DND-41 (cell line): ENCODE measurements around the gene SIGLEC7.

Experiments
- ATAC-seq: fragments of 200-7000 bp; cut with Tn5 transposase; 3 replicates; pipeline ENCODE4 v1.9.1; 2021; ENCODE audit warnings: low read depth; ENCODE audit not compliant: insufficient read depth
- DNase-seq: peaks from one replicate; pipeline ENCODE4 v3.0.0-alpha.2; 2020
- H2AFZ ChIP-seq: 2 replicates; pipeline ENCODE4 v1.6.0; 2012; ENCODE audit warnings: low read depth, low read length
- H3K27ac ChIP-seq: 2 replicates; pipeline ENCODE4 v1.5.1; 2012; ENCODE audit warnings: low read length, inconsistent platforms
- H3K27me3 ChIP-seq: fragments of 200-600 bp; sonication (generic); 2 replicates; pipeline ENCODE4 v1.6.0; 2012; ENCODE audit warnings: low read length, mild to moderate bottlenecking, inconsistent platforms; ENCODE audit not compliant: insufficient read depth, poor library complexity
- H3K36me3 ChIP-seq: 2 replicates; pipeline ENCODE4 v1.5.1; 2012; ENCODE audit warnings: low read length, inconsistent platforms; ENCODE audit not compliant: insufficient read depth
- H3K4me1 ChIP-seq: 2 replicates; pipeline ENCODE4 v1.5.1; 2012; ENCODE audit warnings: mild to moderate bottlenecking, low read length; ENCODE audit not compliant: insufficient read depth
- H3K4me2 ChIP-seq: 2 replicates; pipeline ENCODE4 v1.6.0; 2012; ENCODE audit warnings: mild to moderate bottlenecking, moderate library complexity, low read length, inconsistent platforms; ENCODE audit not compliant: insufficient read depth
- H3K4me3 ChIP-seq, 2 experiments: fragments of 200-600 bp in 1 of 2; shearing (Covaris generic) in 1 of 2; 2 replicates each; pipeline ENCODE4 v1.5.1; 2012 to 2016; ENCODE audit warnings: inconsistent platforms in 2 of 2, low read length in 2 of 2, mild to moderate bottlenecking in 2 of 2, low read depth in 1 of 2, moderate library complexity in 1 of 2
- H3K79me2 ChIP-seq: 2 replicates; pipeline ENCODE4 v1.6.0; 2012; ENCODE audit warnings: low read length, inconsistent platforms; ENCODE audit not compliant: insufficient read depth
- H3K9ac ChIP-seq: 2 replicates; pipeline ENCODE4 v1.6.0; 2012; ENCODE audit warnings: low read depth, mild to moderate bottlenecking, inconsistent platforms, low read length, moderate library complexity
- H3K9me3 ChIP-seq: 2 replicates; pipeline ENCODE4 v1.5.1; 2012; ENCODE audit warnings: low read length, moderate library complexity, mild to moderate bottlenecking, inconsistent platforms; ENCODE audit not compliant: insufficient read depth, severe bottlenecking
- H4K20me1 ChIP-seq: 2 replicates; pipeline ENCODE4 v1.6.0; 2012; ENCODE audit warnings: low read length; ENCODE audit not compliant: insufficient read depth
- EZH2 ChIP-seq: IDR thresholded peaks from 3 replicates; pipeline ENCODE4 v1.6.1; 2012; ENCODE audit warnings: borderline replicate concordance, low read depth, mild to moderate bottlenecking, moderate library complexity, low read length, inconsistent platforms; ENCODE audit not compliant: severe bottlenecking
- TF ChIP-seq, protein P1 (sequence below): IDR thresholded peaks from 2 replicates; pipeline ENCODE4 v1.5.1; 2012; ENCODE audit warnings: borderline replicate concordance, low read length, moderate library complexity, mild to moderate bottlenecking; ENCODE audit not compliant: poor library complexity, severe bottlenecking; ENCODE audit errors: extremely low read depth

Gene SIGLEC7

GRCh38 chr19:51164215-51164614, 22.1 kb downstream of the SIGLEC7 start:
- H3K36me3 ChIP-seq = no peaks in the 10 kb centered on the region

DNA sequence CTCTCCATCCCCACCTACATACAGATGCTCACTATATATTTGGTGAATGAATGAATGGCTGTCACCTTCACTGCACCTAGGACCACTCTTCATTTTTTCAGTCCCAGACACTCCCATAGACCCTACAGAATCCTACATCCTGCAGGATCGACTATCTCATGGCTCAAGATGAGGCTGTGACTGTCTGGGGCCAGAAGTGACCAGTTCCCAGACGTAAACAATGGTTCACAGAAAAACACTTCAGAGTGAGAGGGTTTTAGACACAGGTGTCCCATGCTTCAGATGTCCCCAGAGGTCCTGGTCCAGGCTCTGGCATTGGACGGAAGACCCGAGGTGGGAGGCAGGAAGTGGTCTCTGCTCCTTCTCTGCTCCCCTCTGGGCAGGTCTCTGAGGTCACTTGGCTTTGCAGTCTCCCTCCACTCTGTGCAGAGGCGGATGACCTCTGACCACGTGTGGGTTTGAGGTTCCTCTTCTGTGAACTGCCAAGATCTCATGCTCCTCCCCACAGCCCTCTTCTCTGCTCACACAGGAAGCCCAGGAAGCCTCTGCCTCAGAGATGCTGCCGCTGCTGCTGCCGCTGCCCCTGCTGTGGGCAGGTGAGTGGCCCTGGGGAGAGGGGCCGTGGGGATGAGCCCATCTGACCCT, 24.9 kb downstream of the SIGLEC7 start:
- TF ChIP-seq, protein P1, sequence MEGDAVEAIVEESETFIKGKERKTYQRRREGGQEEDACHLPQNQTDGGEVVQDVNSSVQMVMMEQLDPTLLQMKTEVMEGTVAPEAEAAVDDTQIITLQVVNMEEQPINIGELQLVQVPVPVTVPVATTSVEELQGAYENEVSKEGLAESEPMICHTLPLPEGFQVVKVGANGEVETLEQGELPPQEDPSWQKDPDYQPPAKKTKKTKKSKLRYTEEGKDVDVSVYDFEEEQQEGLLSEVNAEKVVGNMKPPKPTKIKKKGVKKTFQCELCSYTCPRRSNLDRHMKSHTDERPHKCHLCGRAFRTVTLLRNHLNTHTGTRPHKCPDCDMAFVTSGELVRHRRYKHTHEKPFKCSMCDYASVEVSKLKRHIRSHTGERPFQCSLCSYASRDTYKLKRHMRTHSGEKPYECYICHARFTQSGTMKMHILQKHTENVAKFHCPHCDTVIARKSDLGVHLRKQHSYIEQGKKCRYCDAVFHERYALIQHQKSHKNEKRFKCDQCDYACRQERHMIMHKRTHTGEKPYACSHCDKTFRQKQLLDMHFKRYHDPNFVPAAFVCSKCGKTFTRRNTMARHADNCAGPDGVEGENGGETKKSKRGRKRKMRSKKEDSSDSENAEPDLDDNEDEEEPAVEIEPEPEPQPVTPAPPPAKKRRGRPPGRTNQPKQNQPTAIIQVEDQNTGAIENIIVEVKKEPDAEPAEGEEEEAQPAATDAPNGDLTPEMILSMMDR = no peak
- no peak for TF ChIP-seq EZH2
- Histone ChIP-seq H3K4me3 (no peak overlapping the region), H4K20me1 (no peaks in the 10 kb centered on the region), H3K27me3 (peaks cover 20% of the 10 kb centered on the region), H3K4me1 (no peaks in the 10 kb centered on the region), H3K36me3 (no peaks in the 10 kb centered on the region), H3K9ac (no peak overlapping the region), H3K27ac (no peak overlapping the region), H2AFZ (no peak overlapping the region), H3K9me3 (no peaks in the 10 kb centered on the region), H3K79me2 (no peaks in the 10 kb centered on the region), H3K4me2 (no peak overlapping the region)
- ATAC-seq = no peak
- no peak for DNase-seq

More at GRCh38 chr19:51164215-51164614, 22.1 kb downstream of the SIGLEC7 start:
- no peaks in the 10 kb centered on the region for H3K4me1 ChIP-seq
- no peaks in the 10 kb centered on the region for H3K79me2 ChIP-seq
- H3K4me2 ChIP-seq = no peak overlapping the region
- DNase-seq (no peak), ATAC-seq (no peak)
- no peak overlapping the region for H2AFZ ChIP-seq
- H3K9me3 ChIP-seq = no peaks in the 10 kb centered on the region
- H3K27me3 ChIP-seq = peaks cover 28% of the 10 kb centered on the region
- no peak for TF ChIP-seq EZH2
- TF ChIP-seq, protein P1 = no peak
- no peak overlapping the region for H3K27ac ChIP-seq
- no peak overlapping the region for H3K9ac ChIP-seq
- no peak overlapping the region for H3K4me3 ChIP-seq
- no peaks in the 10 kb centered on the region for H4K20me1 ChIP-seq

DNA sequence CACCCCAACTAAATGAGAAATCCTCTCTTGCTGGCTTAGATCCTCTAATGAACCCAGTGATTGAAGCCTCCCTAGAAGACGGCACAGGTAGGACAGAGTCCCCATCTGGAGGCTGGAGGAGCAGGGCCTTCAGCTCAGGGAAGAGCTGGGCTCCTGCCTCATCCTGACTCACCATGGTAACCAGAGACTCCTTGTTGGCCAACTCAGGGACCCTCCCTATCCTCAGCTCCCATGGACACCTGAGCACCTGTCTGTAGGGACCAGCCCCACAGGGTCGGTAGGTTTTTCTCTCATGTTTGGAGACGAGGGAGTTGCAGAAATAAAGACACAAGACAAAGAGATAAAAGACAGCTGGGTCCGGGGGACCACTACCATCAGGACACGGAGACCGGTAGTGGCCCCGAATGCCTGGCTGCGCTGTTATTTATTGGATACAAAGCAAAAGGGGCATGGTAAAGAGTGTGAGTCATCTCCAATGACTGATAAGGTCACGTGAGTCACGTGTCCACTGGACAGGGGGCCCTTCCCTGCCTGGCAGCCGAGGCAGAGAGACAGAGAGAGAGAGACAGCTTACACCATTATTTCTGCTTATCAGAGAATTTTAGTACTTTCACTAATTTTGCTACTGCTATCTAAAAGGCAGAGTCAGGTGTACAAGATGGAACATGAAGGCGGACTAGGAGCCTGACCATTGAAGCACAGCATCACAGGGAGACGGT, 26.6 kb downstream of the SIGLEC7 start:
- Histone ChIP-seq H3K9ac (no peak overlapping the region), H3K4me1 (no peaks in the 10 kb centered on the region), H3K79me2 (no peaks in the 10 kb centered on the region), H3K4me3 (no peak overlapping the region), H3K36me3 (no peaks in the 10 kb centered on the region), H3K27me3 (peaks cover 11% of the 10 kb centered on the region), H3K4me2 (no peak overlapping the region), H4K20me1 (no peaks in the 10 kb centered on the region), H2AFZ (no peak overlapping the region), H3K9me3 (no peaks in the 10 kb centered on the region), H3K27ac (no peak overlapping the region)
- TF ChIP-seq, protein P1 = no peak
- no peak for TF ChIP-seq EZH2
- ATAC-seq (no peak), DNase-seq (no peak)
